ENCODE measurements around the gene IGFALS.
A peak's percentile ranks its signal among the peaks of the same experiment; 100 is the strongest.

Gene IGFALS

GRCh38 chr16:1786242-1787055, 7.1 kb downstream of the IGFALS start:
- no peak overlapping the region for H3K4me3 ChIP-seq (ENCODE audit: low read depth, low read length)
- H3K27ac ChIP-seq: no peak overlapping the region
- TF ChIP-seq CTCF (IDR thresholded peaks at IDR 0.05; ENCODE audit: low read depth, low read length): no peak
- peaks cover 61% of the 10 kb centered on the region for H3K36me3 ChIP-seq
- no peaks in the 10 kb centered on the region for H3K27me3 ChIP-seq (ENCODE audit: insufficient read depth, low read depth, severe bottlenecking)
- H3K9me3 ChIP-seq (ENCODE audit: severe bottlenecking): no peaks in the 10 kb centered on the region
- no peak for DNase-seq

DNA sequence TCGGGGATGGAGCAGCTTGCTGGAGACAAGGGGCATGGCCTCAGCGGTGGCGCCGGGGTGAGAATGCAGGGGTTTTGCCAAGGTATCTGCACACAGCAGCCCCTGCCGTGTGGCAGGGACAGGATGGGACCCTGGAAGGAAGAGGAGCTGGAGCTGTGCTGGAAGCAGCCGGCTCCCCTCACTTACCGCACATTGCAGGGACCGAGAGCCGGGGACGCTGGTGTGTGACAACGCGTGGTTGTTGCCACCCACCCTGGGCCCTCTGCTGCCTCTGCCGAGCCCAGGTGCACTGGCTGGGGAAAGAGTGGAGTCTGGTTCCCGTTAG, 7.7 kb downstream of the IGFALS start:
- TF ChIP-seq CTCF (IDR thresholded peaks at IDR 0.05; ENCODE audit: low read depth, low read length): no peak
- Histone ChIP-seq H3K27me3 (ENCODE audit: insufficient read depth, low read depth, severe bottlenecking) (no peaks in the 10 kb centered on the region), H3K27ac (no peak overlapping the region), H3K4me3 (ENCODE audit: low read depth, low read length) (no peak overlapping the region), H3K9me3 (ENCODE audit: severe bottlenecking) (no peaks in the 10 kb centered on the region), H3K36me3 (peaks cover 62% of the 10 kb centered on the region)
- DNase-seq: no peak

DNA sequence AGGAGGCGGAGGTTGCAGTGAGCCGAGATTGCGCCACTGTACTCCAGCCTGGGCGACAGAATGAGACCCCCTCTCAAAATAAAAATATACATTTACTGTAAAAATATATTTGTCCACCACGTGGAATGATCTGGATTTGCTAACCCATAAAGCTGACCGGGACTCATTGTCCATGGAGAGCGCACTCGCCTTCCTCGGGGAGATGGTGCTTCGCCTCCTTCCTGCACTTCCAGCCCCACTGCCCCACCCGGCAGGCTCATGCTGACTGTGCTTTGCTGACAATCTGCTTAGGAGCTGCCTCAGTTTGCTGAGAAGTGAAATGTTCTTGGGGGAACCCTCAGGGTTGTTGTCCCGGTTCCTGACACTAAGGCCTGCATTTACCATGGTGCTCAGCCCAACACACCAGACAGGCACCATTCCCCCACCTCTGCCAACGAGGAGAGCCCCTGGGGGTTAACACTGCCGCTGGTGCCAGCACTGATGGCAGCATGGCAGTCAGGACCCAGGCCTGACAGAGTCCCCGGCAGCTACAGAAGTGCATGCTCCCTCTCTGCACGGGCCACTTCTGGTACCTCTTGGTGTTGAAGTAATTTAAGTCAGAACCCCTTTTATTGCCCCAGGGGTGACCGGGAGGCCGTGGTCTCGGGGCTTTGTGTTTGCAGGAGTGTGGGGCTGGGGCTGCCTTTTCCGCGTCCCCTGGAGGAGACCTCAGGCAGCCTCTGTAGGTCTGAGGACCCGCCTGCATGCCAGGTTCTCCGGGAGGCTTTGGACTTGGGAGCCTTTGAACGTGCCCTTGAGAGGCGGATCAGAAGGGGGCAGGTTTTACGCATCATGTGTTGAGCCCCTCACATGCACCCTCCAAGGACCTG, 8.3 kb downstream of the IGFALS start:
- H3K4me3 ChIP-seq (ENCODE audit: low read depth, low read length): no peak overlapping the region
- H3K36me3 ChIP-seq: peaks cover 65% of the 10 kb centered on the region
- no peak for TF ChIP-seq CTCF (IDR thresholded peaks at IDR 0.05; ENCODE audit: low read depth, low read length)
- no peaks in the 10 kb centered on the region for H3K9me3 ChIP-seq (ENCODE audit: severe bottlenecking)
- no peak overlapping the region for H3K27ac ChIP-seq
- H3K27me3 ChIP-seq (ENCODE audit: insufficient read depth, low read depth, severe bottlenecking): no peaks in the 10 kb centered on the region
- DNase-seq: no peak

DNA sequence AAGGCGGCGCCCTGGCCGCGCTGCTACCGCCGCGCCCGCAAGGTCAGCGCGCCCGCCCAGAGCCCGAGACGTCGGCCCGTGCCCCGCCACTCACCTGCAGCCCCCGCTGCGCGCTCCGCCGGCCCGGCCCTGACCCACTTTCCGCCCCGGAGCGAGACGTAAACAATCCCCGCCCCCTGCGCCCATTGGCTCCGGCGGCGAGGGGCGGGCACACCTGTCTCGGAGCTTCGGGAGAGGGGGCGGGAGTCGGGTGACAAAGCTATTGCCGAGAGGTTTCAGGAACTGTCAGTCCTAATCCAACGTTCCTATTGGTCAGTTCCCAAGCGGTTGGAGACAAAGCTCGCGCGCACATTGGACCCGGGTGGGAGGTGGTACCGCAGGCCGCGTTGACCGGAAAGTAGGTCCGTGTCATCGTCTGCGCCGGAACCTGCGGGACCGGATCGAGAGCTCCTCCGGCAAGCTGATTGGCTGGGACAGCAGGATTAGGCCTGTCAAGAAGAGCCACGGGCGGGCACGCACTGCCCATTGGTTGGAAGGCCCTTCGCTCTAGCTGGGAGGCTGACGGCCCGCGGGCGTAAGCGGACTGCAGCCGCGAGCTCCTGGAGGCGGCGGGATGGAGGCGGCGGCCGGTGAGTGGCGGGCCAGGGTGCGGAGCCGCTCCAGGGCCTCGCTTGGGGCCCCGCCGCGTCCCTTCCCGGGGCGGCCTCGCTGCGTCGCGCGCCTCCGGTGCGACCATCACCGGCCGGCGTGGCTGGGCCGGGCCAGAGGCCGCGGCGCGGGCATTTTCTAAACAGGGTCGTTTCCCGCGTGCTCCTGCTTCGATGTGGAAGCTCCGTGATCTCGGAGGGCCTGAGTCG, 10.9 kb downstream of the IGFALS start, which contains the start of the genes NUBP2 and SPSB3:
Gene NUBP2 (plus strand): TSS at position 553 of the 857 bp plus-strand sequence. CDS start 61 bp downstream, at position 614.
Gene SPSB3 (minus strand): TSS at position 164 of the 857 bp plus-strand sequence. CDS start 1,088 bp downstream, outside the sequence.
- peak within 1 kb of the TSS; percentile 74 for H3K4me3 ChIP-seq (ENCODE audit: low read depth, low read length)
- peak within 1 kb of the TSS; percentile 81 for H3K27ac ChIP-seq
- peaks cover 64% of the 10 kb centered on the region for H3K36me3 ChIP-seq
- H3K27me3 ChIP-seq (ENCODE audit: insufficient read depth, low read depth, severe bottlenecking): no peaks in the 10 kb centered on the region
- TF ChIP-seq CTCF (IDR thresholded peaks at IDR 0.05; ENCODE audit: low read depth, low read length): no peak
- peak; percentile 100 for DNase-seq
- no peaks in the 10 kb centered on the region for H3K9me3 ChIP-seq (ENCODE audit: severe bottlenecking)

DNA sequence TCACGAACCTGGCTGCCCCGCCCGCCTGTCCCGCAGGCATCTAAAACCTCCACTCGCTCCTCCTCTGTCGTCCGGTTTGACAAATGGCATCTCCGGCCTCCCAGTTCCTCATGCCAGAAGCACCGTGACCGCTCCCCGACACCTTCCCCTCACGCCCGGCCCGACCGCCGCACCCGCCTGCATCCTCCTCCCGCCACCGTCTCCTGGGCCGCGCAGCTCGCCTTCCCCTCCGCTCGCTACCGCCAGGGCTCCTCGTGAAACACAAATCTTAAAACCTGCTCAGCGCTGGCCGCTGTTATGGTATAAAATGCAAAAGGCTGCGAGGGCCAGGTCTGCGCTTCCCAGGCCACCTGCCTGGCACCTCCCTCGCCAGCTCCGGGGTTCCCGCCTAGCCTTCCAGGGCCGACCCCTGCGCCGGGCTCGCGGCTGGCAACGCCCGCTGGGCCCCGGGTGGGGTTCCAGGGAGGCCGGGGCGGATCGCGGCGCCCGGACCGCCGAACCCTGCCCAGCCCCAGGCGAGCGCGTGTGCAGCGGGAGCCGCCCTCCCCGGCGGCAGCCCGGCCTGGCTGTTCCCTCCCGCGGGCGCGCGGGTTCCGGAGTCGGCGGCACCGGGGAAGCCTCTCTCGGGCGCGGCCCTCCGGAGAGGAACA, 11.6 kb downstream of the IGFALS start:
- Histone ChIP-seq H3K4me3 (ENCODE audit: low read depth, low read length) (peak overlapping the region; percentile 74), H3K27me3 (ENCODE audit: insufficient read depth, low read depth, severe bottlenecking) (no peaks in the 10 kb centered on the region), H3K9me3 (ENCODE audit: severe bottlenecking) (no peaks in the 10 kb centered on the region), H3K27ac (peak overlapping the region; percentile 75), H3K36me3 (peaks cover 64% of the 10 kb centered on the region)
- no peak for TF ChIP-seq CTCF (IDR thresholded peaks at IDR 0.05; ENCODE audit: low read depth, low read length)
- no peak for DNase-seq

Measured in WERI-Rb-1 (cell line).